ENCODE measurements around the gene SDSL. TPM values are rescaled to one million over a fixed set of nuclear protein-coding genes. Genes with fewer than 3 reads are reported as not detected.

The SDSL gene
- total RNA-seq, 3 donors from 2014 or later (not counting 1 experiment from before 2014, with no cell fraction given), result 1.0 to 7.5 (median 3.7) TPM

DNA sequence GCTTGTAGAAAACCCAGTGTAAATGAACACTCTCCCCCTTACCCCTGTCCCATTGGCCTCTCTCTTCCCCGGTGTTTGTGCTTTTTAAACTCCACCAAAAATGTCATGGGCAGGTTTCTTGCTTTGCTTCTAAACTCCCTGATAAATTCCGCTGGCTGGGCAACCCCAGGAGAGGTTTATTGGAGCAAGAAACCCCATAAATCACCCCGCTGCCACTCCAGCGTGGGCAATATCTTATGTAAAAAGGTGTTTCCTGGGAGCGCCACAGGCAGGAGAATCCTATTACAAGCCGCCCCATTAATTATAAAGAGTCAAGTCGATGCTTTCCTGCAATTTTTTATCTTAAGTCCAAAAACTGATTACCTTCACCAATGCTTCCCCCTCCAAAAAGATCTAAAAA, 26.7 kb downstream of the SDSL start:
- Mint-ChIP-seq H3K27me3 (ENCODE audit: low read depth in 2 of 2) (peaks cover 16 to 23% of the 10 kb centered on the region in 2 donors), H3K36me3 (no peaks in the 10 kb centered on the region), H3K9me3 (no peaks in the 10 kb centered on the region), H3K27ac (no peak overlapping the region), H3K4me3 (no peak overlapping the region), H3K4me1 (no peaks in the 10 kb centered on the region)
- no peaks in the 10 kb centered on the region for H3K27me3 ChIP-seq (ENCODE audit: control insufficient read depth, insufficient read depth, low read length)
- H3K4me1 ChIP-seq (ENCODE audit: control insufficient read depth, insufficient read depth, low read length), result no peaks in the 10 kb centered on the region
- no peaks in the 10 kb centered on the region for H3K36me3 ChIP-seq (ENCODE audit: control insufficient read depth, insufficient read depth, low read length)
- no peak overlapping the region for H3K4me3 ChIP-seq (ENCODE audit: low read length)
- H3K9me3 ChIP-seq (ENCODE audit: control insufficient read depth, insufficient read depth, low read length), result no peaks in the 10 kb centered on the region
- TF ChIP-seq, protein P1, sequence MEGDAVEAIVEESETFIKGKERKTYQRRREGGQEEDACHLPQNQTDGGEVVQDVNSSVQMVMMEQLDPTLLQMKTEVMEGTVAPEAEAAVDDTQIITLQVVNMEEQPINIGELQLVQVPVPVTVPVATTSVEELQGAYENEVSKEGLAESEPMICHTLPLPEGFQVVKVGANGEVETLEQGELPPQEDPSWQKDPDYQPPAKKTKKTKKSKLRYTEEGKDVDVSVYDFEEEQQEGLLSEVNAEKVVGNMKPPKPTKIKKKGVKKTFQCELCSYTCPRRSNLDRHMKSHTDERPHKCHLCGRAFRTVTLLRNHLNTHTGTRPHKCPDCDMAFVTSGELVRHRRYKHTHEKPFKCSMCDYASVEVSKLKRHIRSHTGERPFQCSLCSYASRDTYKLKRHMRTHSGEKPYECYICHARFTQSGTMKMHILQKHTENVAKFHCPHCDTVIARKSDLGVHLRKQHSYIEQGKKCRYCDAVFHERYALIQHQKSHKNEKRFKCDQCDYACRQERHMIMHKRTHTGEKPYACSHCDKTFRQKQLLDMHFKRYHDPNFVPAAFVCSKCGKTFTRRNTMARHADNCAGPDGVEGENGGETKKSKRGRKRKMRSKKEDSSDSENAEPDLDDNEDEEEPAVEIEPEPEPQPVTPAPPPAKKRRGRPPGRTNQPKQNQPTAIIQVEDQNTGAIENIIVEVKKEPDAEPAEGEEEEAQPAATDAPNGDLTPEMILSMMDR (IDR thresholded peaks at IDR 0.05), result no peak
- DNase-seq, result no peak
- no peak for ATAC-seq
- H3K27ac ChIP-seq (ENCODE audit: low read length), result no peak overlapping the region
- intact Hi-C loops (cut with micrococcal nuclease), result no loop called here
- WGBS (ENCODE audit: insufficient coverage), result 16% methylated on average over 7 of the region's 7 CpGs

DNA sequence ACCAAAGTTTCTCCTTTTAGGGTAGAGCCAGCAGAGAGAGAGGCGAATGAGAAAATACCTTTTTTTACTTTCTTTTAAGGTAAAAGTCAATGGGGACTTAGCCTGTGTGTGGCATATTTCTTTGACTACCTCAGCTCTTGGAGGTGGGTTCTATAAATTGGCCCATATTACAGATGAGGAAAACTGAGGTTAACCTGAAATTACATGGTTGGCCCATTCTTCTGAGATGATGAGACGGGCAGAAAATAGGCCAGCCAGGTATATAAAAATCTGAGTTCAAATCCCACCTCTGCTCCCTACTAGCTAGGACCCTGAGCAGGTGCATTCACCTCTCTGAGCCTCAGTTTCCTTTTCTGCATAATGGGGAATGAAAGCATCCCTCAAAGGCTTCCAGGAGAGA, 27.1 kb downstream of the SDSL start:
- no peaks in the 10 kb centered on the region for H3K4me1 Mint-ChIP-seq
- Histone ChIP-seq H3K27ac (ENCODE audit: low read length) (no peak overlapping the region), H3K27me3 (ENCODE audit: control insufficient read depth, insufficient read depth, low read length) (no peaks in the 10 kb centered on the region), H3K4me3 (ENCODE audit: low read length) (no peak overlapping the region), H3K9me3 (ENCODE audit: control insufficient read depth, insufficient read depth, low read length) (no peaks in the 10 kb centered on the region), H3K4me1 (ENCODE audit: control insufficient read depth, insufficient read depth, low read length) (no peaks in the 10 kb centered on the region), H3K36me3 (ENCODE audit: control insufficient read depth, insufficient read depth, low read length) (no peaks in the 10 kb centered on the region)
- WGBS (ENCODE audit: insufficient coverage), result 86% methylated on average over 1 of the region's 2 CpGs
- peaks cover 18 to 23% of the 10 kb centered on the region in 2 donors for H3K27me3 Mint-ChIP-seq (ENCODE audit: low read depth in 2 of 2)
- H3K27ac Mint-ChIP-seq, result no peak overlapping the region
- intact Hi-C loops (cut with micrococcal nuclease), result no loop called here
- DNase-seq (no peak), ATAC-seq (no peak)
- TF ChIP-seq, protein P1 (IDR thresholded peaks at IDR 0.05), result no peak
- no peaks in the 10 kb centered on the region for H3K36me3 Mint-ChIP-seq
- no peaks in the 10 kb centered on the region for H3K9me3 Mint-ChIP-seq
- H3K4me3 Mint-ChIP-seq, result no peak overlapping the region

DNA sequence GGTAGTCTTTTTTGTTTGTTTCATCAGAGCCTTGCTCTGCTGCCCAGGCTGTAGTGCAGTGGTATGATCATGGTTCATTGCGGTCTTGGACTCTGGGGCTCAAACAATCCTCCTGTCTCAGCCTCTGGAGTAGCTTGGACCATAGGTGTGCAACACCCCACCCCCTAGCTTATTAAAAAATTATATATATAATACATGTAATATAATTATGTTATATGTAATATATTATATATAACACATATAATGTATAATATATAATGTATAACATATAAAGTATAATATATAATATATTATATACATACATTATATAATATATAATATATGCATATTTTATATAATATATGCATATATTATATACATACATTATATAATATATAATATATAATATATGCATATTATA, 27.7 kb downstream of the SDSL start:
- Histone ChIP-seq H3K36me3 (ENCODE audit: control insufficient read depth, insufficient read depth, low read length) (no peaks in the 10 kb centered on the region), H3K4me1 (ENCODE audit: control insufficient read depth, insufficient read depth, low read length) (no peaks in the 10 kb centered on the region), H3K4me3 (ENCODE audit: low read length) (no peak overlapping the region), H3K9me3 (ENCODE audit: control insufficient read depth, insufficient read depth, low read length) (no peaks in the 10 kb centered on the region), H3K27me3 (ENCODE audit: control insufficient read depth, insufficient read depth, low read length) (no peaks in the 10 kb centered on the region), H3K27ac (ENCODE audit: low read length) (no peak overlapping the region)
- H3K36me3 Mint-ChIP-seq, result no peaks in the 10 kb centered on the region
- H3K4me1 Mint-ChIP-seq, result no peaks in the 10 kb centered on the region
- intact Hi-C loops (cut with micrococcal nuclease), result no loop called here
- DNase-seq (no peak), ATAC-seq (no peak)
- H3K4me3 Mint-ChIP-seq, result no peak overlapping the region
- TF ChIP-seq, protein P1 (IDR thresholded peaks at IDR 0.05), result no peak
- no peaks in the 10 kb centered on the region for H3K9me3 Mint-ChIP-seq
- H3K27ac Mint-ChIP-seq, result no peak overlapping the region
- WGBS (ENCODE audit: insufficient coverage), result no CpG with 5 or more reads among the region's 1 CpG
- H3K27me3 Mint-ChIP-seq (ENCODE audit: low read depth in 2 of 2), result peaks cover 18 to 23% of the 10 kb centered on the region in 2 donors

DNA sequence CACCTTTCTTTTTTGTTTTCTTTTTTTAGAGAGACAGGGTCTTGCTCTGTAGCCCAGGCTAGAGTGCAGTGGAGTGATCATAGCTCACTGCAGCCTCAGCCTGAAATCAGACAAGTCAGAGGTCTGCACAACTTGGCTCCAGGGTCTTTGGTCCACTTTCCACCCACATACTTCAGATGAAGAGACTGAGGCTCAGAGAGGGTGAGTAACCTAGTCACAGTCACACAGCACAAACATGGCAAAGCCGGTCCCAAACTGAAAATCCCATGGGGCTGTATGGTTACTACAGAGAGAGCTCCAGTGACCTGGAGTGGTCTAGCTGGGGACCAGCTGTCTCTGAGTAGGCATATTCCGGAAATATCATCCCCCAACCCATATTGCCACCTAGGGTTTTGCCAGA, 30.3 kb downstream of the SDSL start:
- Mint-ChIP-seq H3K9me3 (no peaks in the 10 kb centered on the region), H3K4me3 (no peak overlapping the region), H3K27me3 (ENCODE audit: low read depth in 2 of 2) (peaks cover 13 to 25% of the 10 kb centered on the region in 2 donors), H3K4me1 (no peaks in the 10 kb centered on the region), H3K27ac (no peak overlapping the region), H3K36me3 (no peaks in the 10 kb centered on the region)
- ATAC-seq, result peak in 1 of 3 donors; percentile 21
- no peak for DNase-seq
- H3K4me3 ChIP-seq (ENCODE audit: low read length), result no peak overlapping the region
- 86% methylated on average over 2 of the region's 2 CpGs for WGBS (ENCODE audit: insufficient coverage)
- H3K27ac ChIP-seq (ENCODE audit: low read length), result no peak overlapping the region
- H3K9me3 ChIP-seq (ENCODE audit: control insufficient read depth, insufficient read depth, low read length), result no peaks in the 10 kb centered on the region
- intact Hi-C loops (cut with micrococcal nuclease), result no loop called here
- TF ChIP-seq, protein P1 (IDR thresholded peaks at IDR 0.05), result no peak
- no peaks in the 10 kb centered on the region for H3K36me3 ChIP-seq (ENCODE audit: control insufficient read depth, insufficient read depth, low read length)
- H3K4me1 ChIP-seq (ENCODE audit: control insufficient read depth, insufficient read depth, low read length), result no peaks in the 10 kb centered on the region
- no peaks in the 10 kb centered on the region for H3K27me3 ChIP-seq (ENCODE audit: control insufficient read depth, insufficient read depth, low read length)
